OCI-LY3 (cell line): ENCODE measurements around the gene PSAPL1.

ENCODE experiments used
- H2AFZ ChIP-seq: fragments of 200-600, 300-600 bp; shearing (Covaris generic); 2 replicates; pipeline ENCODE4 v1.6.0; 2014; ENCODE audit warnings: antibody characterized with exemption, low read depth, low read length
- H3K27ac ChIP-seq: fragments of 200-600, 300-600 bp; sonication (generic); 2 replicates; pipeline ENCODE4 v1.5.1; 2014; ENCODE audit warnings: mild to moderate bottlenecking, low read length, moderate library complexity, mixed read lengths
- H3K27me3 ChIP-seq: fragments of 200-600, 300-600 bp; sonication (generic); 2 replicates; pipeline ENCODE4 v1.6.1; 2014; ENCODE audit warnings: low read depth, low read length, mixed read lengths
- H3K36me3 ChIP-seq: fragments of 200-600, 300-600 bp; sonication (generic); replicated peaks from 2 replicates; pipeline ENCODE3; 2014; ENCODE audit warnings: low read depth, low read length, mixed read lengths
- H3K4me1 ChIP-seq: fragments of 300-600, 200-600 bp; sonication (generic); 2 replicates; pipeline ENCODE4 v1.6.1; 2014; ENCODE audit warnings: low read length, mixed read lengths
- H3K4me2 ChIP-seq: fragments of 200-600, 300-600 bp; sonication (generic); 2 replicates; pipeline ENCODE4 v1.6.1; 2014; ENCODE audit warnings: low read length, mixed read lengths
- H3K4me3 ChIP-seq: fragments of 300-600, 200-600 bp; sonication (generic); 2 replicates; pipeline ENCODE4 v1.5.1; 2014; ENCODE audit warnings: antibody characterized with exemption, mild to moderate bottlenecking, low read length, moderate library complexity
- H3K79me2 ChIP-seq: fragments of 300-600, 200-600 bp; shearing (Covaris generic); 2 replicates; pipeline ENCODE4 v1.6.1; 2014; ENCODE audit warnings: mild to moderate bottlenecking, low read length, mixed read lengths
- H3K9ac ChIP-seq: fragments of 300-600, 200-600 bp; shearing (Covaris generic); 2 replicates; pipeline ENCODE4 v1.6.0; 2014; ENCODE audit warnings: mild to moderate bottlenecking, low read length, moderate library complexity
- H3K9me3 ChIP-seq: fragments of 200-600, 300-600 bp; shearing (Covaris generic); 2 replicates; pipeline ENCODE4 v1.6.1; 2014; ENCODE audit warnings: low read length, mixed read lengths; ENCODE audit not compliant: insufficient read depth
- H4K20me1 ChIP-seq: fragments of 200-600, 300-600 bp; sonication (generic); 2 replicates; pipeline ENCODE4 v1.6.1; 2016; ENCODE audit warnings: low read length, mixed read lengths; ENCODE audit not compliant: insufficient read depth
- CTCF ChIP-seq: fragments of 200-600, 300-600 bp; sonication (generic); IDR thresholded peaks from 2 replicates; pipeline ENCODE4 v1.5.1; 2014; ENCODE audit warnings: antibody characterized with exemption, low read length, low read depth
- EZH2phosphoT487 ChIP-seq: fragments of 200-600 bp; shearing (Covaris generic); IDR thresholded peaks from 2 replicates; pipeline ENCODE4 v1.6.1; 2018; ENCODE audit warnings: antibody characterized with exemption, mixed run types, low read depth

Gene PSAPL1

GRCh38 chr4:7398788-7399439, 35.8 kb downstream of the PSAPL1 start:
- Histone ChIP-seq H3K9ac (no peak overlapping the region), H3K4me2 (no peak overlapping the region), H3K27ac (no peak overlapping the region), H3K36me3 (no peaks in the 10 kb centered on the region), H3K79me2 (no peaks in the 10 kb centered on the region), H3K4me3 (no peak overlapping the region), H3K27me3 (no peaks in the 10 kb centered on the region; the same call in 1 of the 2 replicates), H3K4me1 (no peaks in the 10 kb centered on the region), H4K20me1 (no peaks in the 10 kb centered on the region), H3K9me3 (no peaks in the 10 kb centered on the region), H2AFZ (no peak overlapping the region)
- TF ChIP-seq CTCF, result no peak
- TF ChIP-seq EZH2phosphoT487, result no peak

GRCh38 chr4:7398104-7398423, 36.7 kb downstream of the PSAPL1 start:
- Histone ChIP-seq H3K27ac (no peak overlapping the region), H2AFZ (no peak overlapping the region), H3K36me3 (no peaks in the 10 kb centered on the region), H3K9me3 (no peaks in the 10 kb centered on the region), H3K4me2 (no peak overlapping the region), H3K4me1 (no peaks in the 10 kb centered on the region), H3K79me2 (no peaks in the 10 kb centered on the region), H3K9ac (no peak overlapping the region), H3K4me3 (no peak overlapping the region), H3K27me3 (no peaks in the 10 kb centered on the region; the same call in 1 of the 2 replicates), H4K20me1 (no peaks in the 10 kb centered on the region)
- TF ChIP-seq CTCF (no peak), EZH2phosphoT487 (no peak)

- no peak overlapping the region for H3K9ac ChIP-seq
- H3K79me2 ChIP-seq, result no peaks in the 10 kb centered on the region
- no peak overlapping the region for H3K4me3 ChIP-seq
- H2AFZ ChIP-seq, result no peak overlapping the region
- H4K20me1 ChIP-seq, result no peaks in the 10 kb centered on the region
- H3K4me1 ChIP-seq, result no peaks in the 10 kb centered on the region
- H3K4me2 ChIP-seq, result no peak overlapping the region
- no peaks in the 10 kb centered on the region; the same call in 1 of the 2 replicates for H3K27me3 ChIP-seq
- no peaks in the 10 kb centered on the region for H3K9me3 ChIP-seq
- no peak overlapping the region for H3K27ac ChIP-seq
- H3K36me3 ChIP-seq, result no peaks in the 10 kb centered on the region
- no peak for TF ChIP-seq CTCF
- TF ChIP-seq EZH2phosphoT487, result no peak
These were observed 37.3 kb downstream of the PSAPL1 start for GRCh38 chr4:7397206-7398103.

- no peaks in the 10 kb centered on the region for H4K20me1 ChIP-seq
- no peaks in the 10 kb centered on the region for H3K9me3 ChIP-seq
- H3K36me3 ChIP-seq, result no peaks in the 10 kb centered on the region
- no peaks in the 10 kb centered on the region; the same call in 1 of the 2 replicates for H3K27me3 ChIP-seq
- H2AFZ ChIP-seq, result no peak overlapping the region
- TF ChIP-seq EZH2phosphoT487, result no peak
- TF ChIP-seq CTCF, result no peak
- no peaks in the 10 kb centered on the region for H3K79me2 ChIP-seq
- no peak overlapping the region for H3K4me2 ChIP-seq
- no peak overlapping the region for H3K9ac ChIP-seq
- no peak overlapping the region for H3K27ac ChIP-seq
- no peaks in the 10 kb centered on the region for H3K4me1 ChIP-seq
- H3K4me3 ChIP-seq, result no peak overlapping the region
These were observed 38.4 kb downstream of the PSAPL1 start for GRCh38 chr4:7396186-7396910.
